ENCODE measurements around the gene TCF3.

TCF3 gene

GRCh38 chr19:1622541-1622940 is 29.9 kb downstream of the TCF3 start:
- TF ChIP-seq CTCF (IDR thresholded peaks at IDR 0.05) = no peak
- H3K4me3 Mint-ChIP-seq = no peak overlapping the region
- peaks cover 46% of the 10 kb centered on the region for H3K36me3 Mint-ChIP-seq (ENCODE audit: low read depth)
- peaks cover 3% of the 10 kb centered on the region for H3K27me3 Mint-ChIP-seq (ENCODE audit: low read depth, poor library complexity)
- DNase-seq = no peak
- H3K4me1 Mint-ChIP-seq = peaks cover 15% of the 10 kb centered on the region
- H3K27ac Mint-ChIP-seq = peak overlapping the region; percentile 92
- H3K9me3 Mint-ChIP-seq = no peaks in the 10 kb centered on the region

- no peak for DNase-seq
- no peak overlapping the region for H3K27ac Mint-ChIP-seq
- peaks cover 51% of the 10 kb centered on the region for H3K36me3 Mint-ChIP-seq (ENCODE audit: low read depth)
- H3K9me3 Mint-ChIP-seq = no peaks in the 10 kb centered on the region
- H3K4me3 Mint-ChIP-seq = no peak overlapping the region
- peaks cover 3% of the 10 kb centered on the region for H3K27me3 Mint-ChIP-seq (ENCODE audit: low read depth, poor library complexity)
- no peak for TF ChIP-seq CTCF (IDR thresholded peaks at IDR 0.05)
- peaks cover 15% of the 10 kb centered on the region for H3K4me1 Mint-ChIP-seq
These were observed 30.4 kb downstream of the TCF3 start for GRCh38 chr19:1622007-1622406.

- peaks cover 15% of the 10 kb centered on the region for H3K4me1 Mint-ChIP-seq
- H3K4me3 Mint-ChIP-seq = no peak overlapping the region
- no peaks in the 10 kb centered on the region for H3K9me3 Mint-ChIP-seq
- no peak for DNase-seq
- TF ChIP-seq CTCF (IDR thresholded peaks at IDR 0.05) = no peak
- H3K27me3 Mint-ChIP-seq (ENCODE audit: low read depth, poor library complexity) = peaks cover 3% of the 10 kb centered on the region
- no peak overlapping the region for H3K27ac Mint-ChIP-seq
- peaks cover 55% of the 10 kb centered on the region for H3K36me3 Mint-ChIP-seq (ENCODE audit: low read depth)
These were observed 30.8 kb downstream of the TCF3 start for GRCh38 chr19:1621574-1621973.

GRCh38 chr19:1621021-1621420 is 31.4 kb downstream of the TCF3 start:
- Mint-ChIP-seq H3K9me3 (no peaks in the 10 kb centered on the region), H3K4me1 (peaks cover 15% of the 10 kb centered on the region), H3K36me3 (ENCODE audit: low read depth) (peaks cover 59% of the 10 kb centered on the region), H3K27ac (no peak overlapping the region), H3K4me3 (no peak overlapping the region), H3K27me3 (ENCODE audit: low read depth, poor library complexity) (peaks cover 3% of the 10 kb centered on the region)
- no peak for TF ChIP-seq CTCF (IDR thresholded peaks at IDR 0.05)
- no peak for DNase-seq

GRCh38 chr19:1620502-1620901 is 31.9 kb downstream of the TCF3 start:
- Mint-ChIP-seq H3K27ac (no peak overlapping the region), H3K36me3 (ENCODE audit: low read depth) (peaks cover 59% of the 10 kb centered on the region), H3K27me3 (ENCODE audit: low read depth, poor library complexity) (peaks cover 3% of the 10 kb centered on the region), H3K4me3 (no peak overlapping the region), H3K4me1 (peaks cover 15% of the 10 kb centered on the region), H3K9me3 (no peaks in the 10 kb centered on the region)
- DNase-seq = no peak
- no peak for TF ChIP-seq CTCF (IDR thresholded peaks at IDR 0.05)

- peaks cover 3% of the 10 kb centered on the region for H3K27me3 Mint-ChIP-seq (ENCODE audit: low read depth, poor library complexity)
- peaks cover 13% of the 10 kb centered on the region for H3K4me1 Mint-ChIP-seq
- H3K27ac Mint-ChIP-seq = no peak overlapping the region
- H3K36me3 Mint-ChIP-seq (ENCODE audit: low read depth) = peaks cover 59% of the 10 kb centered on the region
- H3K9me3 Mint-ChIP-seq = no peaks in the 10 kb centered on the region
- TF ChIP-seq CTCF (IDR thresholded peaks at IDR 0.05) = no peak
- no peak for DNase-seq
- H3K4me3 Mint-ChIP-seq = no peak overlapping the region
These were observed 32.7 kb downstream of the TCF3 start for GRCh38 chr19:1619703-1620102.
